ENCODE results near the gene ANKRD52.
A peak's percentile ranks its signal among the peaks of the same experiment; 100 is the strongest.

The ANKRD52 gene

GRCh38 chr12:56241424-56242303, 16.5 kb downstream of the ANKRD52 start:
- DNase-seq (ENCODE audit: low spot score), result no peak

GRCh38 chr12:56237552-56237951, 20.6 kb downstream of the ANKRD52 start:
- DNase-seq (ENCODE audit: low spot score), result no peak

DNA sequence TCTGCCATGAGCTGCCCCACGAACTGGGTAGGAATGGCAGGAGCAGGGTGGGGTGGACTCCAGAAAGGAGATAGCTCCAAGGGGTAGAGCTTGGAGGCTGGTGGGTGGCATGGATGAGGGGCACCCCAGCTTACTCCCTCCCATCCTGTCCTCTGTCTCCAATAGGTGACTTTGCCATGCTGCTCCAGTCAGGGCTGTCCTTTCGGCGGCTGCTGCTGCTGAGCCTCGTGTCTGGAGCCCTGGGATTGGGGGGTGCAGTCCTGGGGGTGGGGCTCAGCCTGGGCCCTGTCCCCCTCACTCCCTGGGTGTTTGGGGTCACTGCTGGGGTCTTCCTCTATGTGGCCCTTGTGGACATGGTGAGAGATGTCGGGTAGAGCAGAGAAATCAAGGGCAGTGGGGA, 21.2 kb downstream of the ANKRD52 start:
- DNase-seq (ENCODE audit: low spot score), result no peak

DNA sequence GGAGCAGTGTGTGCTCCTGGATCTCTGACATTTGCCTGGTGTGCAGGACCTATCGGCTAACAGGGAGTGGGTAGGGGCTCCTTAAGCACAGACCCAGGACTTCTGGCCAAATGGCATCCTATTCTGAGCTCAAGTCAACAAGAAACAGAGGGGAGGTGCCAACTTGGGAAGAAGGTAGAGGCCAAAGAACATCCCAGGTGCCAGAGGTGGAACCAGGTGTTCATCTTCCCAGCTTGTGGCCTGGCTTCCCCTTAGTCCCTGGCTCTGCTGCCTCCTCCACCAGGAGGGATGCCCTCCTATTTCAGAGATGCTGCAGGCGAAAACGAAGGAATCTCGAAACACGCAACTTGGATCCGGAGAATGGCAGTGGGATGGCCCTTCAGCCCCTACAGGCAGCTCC, 22.1 kb downstream of the ANKRD52 start:
- DNase-seq (ENCODE audit: low spot score), result no peak

GRCh38 chr12:56234746-56235436, 23.3 kb downstream of the ANKRD52 start:
- no peak for DNase-seq (ENCODE audit: low spot score)

DNA sequence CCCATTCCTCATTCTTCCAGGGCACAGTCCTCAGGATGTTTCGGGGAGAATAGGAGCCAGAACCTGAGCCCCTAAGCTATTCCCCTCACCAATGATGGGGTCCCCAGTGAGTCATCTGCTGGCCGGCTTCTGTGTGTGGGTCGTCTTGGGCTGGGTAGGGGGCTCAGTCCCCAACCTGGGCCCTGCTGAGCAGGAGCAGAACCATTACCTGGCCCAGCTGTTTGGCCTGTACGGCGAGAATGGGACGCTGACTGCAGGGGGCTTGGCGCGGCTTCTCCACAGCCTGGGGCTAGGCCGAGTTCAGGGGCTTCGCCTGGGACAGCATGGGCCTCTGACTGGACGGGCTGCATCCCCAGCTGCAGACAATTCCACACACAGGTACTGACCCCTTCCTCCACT, 27.0 kb downstream of the ANKRD52 start:
- no peak for DNase-seq (ENCODE audit: low spot score)

- DNase-seq (ENCODE audit: low spot score), result peak; percentile 96
These were observed 27.6 kb downstream of the ANKRD52 start for GRCh38 chr12:56230432-56231183.

GRCh38 chr12:56229916-56230431, 28.2 kb downstream of the ANKRD52 start, which contains the start of gene SLC39A5:
SLC39A5 (plus strand) TSS chr12:56230051; CDS start chr12:56231275, 1,224 bp downstream.
- no peak for DNase-seq (ENCODE audit: low spot score)

DNA sequence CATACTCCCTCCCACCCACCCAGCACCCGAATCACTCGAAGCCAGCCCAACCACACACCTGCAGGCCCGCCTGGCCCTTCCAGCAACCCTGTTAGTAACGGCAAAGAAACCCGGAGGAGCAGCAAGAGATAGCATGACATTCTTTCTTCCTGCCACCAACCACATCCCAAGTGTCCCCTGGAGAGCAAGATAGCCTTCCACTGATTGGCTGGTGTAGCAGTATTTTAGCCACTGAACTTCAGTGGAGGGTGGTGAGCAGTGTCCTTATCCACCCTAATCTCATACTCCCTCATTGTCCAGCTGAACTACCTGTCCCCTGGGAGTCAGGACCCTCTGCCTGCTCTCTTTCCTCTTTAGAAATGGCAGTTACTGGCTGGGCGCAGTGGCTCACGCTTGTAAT, 29.1 kb downstream of the ANKRD52 start:
- no peak for DNase-seq (ENCODE audit: low spot score)

GRCh38 chr12:56224954-56225353, 33.2 kb downstream of the ANKRD52 start:
- DNase-seq (ENCODE audit: low spot score), result no peak

- peak; percentile 100 for DNase-seq (ENCODE audit: low spot score)
These were observed 34.0 kb downstream of the ANKRD52 start, which contains the start of gene NABP2 for GRCh38 chr12:56224102-56224701. NABP2 (plus strand) TSS chr12:56224342; CDS start chr12:56224857, 515 bp downstream.

- DNase-seq (ENCODE audit: low spot score), result no peak
These were observed 34.5 kb downstream of the ANKRD52 start for GRCh38 chr12:56223571-56224101.

DNA sequence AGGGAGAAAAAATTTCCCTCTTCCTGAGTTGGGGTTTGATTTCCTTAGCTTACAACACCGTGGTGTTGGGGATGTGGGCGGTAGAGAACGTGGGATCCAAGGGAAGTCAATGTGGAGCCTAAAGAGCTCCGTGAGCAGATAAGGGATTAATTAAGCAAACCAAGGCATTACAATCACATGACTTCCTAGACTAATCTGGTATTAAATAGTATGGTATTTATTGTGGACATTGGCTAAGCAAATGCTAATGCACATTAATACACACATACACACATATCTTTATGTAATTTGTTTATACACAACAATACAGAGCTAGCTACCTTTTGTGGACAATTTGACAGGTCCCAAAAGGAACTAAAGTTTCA, 35.7 kb downstream of the ANKRD52 start:
- no peak for DNase-seq (ENCODE audit: low spot score)

DNA sequence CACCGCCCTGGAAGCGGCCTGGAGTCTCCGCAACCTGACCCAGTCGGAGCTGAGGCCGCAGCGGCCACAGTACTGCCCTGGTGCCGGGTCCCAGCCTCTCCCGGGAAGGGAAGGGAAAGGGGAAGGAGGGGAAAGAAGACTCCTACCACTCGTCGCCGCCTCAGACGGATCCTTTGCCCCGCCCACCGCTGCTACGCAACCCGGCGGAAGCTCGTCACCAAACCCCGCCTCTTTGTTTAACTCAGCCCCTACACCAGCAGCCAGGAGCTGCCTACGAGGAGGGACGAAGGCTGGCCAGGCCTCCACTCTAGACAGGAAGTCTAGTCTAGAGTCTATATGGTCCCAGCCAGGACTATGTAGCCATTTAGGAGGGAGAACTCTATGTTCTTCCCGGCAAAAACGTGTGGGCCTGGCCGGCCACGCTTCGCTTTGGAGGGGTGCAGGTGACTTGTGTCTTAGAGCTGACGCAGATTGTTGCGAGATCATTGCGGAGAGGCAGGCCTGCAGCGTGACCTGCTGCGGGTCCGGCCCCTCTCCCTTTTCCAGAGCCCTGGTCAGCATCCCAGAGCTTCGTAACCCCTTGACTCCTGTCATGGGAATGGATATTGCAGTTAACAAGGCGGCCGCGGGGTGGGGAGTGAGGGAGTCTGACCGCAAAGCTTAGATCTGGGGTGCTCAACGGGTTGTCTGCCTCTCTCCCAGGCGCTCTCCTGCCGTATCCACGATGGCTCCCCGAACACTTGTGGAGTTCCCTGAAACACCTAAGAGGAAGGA, 36.2 kb downstream of the ANKRD52 start, which contains the start of gene RNF41:
TSS of gene RNF41 (minus strand) at position 166 of the 774 bp plus-strand sequence. CDS start 7,875 bp downstream, outside the sequence.
- DNase-seq (ENCODE audit: low spot score), result peak; percentile 98

GRCh38 chr12:56221232-56221756, 36.9 kb downstream of the ANKRD52 start:
- no peak for DNase-seq (ENCODE audit: low spot score)

DNA sequence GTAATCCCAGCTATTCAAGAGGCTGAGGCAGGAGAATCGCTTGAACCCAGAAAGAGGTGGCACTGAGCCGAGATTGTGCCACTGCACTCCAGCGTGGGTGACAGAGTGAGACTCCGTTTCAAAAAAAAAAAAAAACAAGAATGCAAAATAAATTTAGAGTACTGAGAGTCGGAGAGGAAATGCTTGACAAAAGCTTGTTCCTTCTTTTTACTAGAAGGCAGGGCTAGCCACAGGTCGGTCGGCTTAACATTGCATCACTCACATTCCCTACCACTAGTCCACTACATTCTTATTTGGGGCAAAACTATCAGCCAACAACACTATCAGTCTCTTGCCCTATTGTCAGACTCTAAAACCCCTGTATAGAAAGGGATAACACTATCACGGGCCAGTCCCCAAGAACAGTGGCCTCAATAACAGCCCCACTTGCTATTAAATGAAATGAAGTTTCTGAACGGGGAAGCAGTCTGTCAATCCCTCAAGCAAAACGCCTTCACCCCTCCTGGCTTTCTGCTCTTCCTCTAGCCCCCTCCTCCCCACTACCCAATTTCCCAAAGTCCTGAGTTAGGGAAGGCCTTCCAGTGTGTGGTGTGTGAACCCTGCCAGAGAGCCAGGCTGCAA, 37.5 kb downstream of the ANKRD52 start:
- no peak for DNase-seq (ENCODE audit: low spot score)

- no peak for DNase-seq (ENCODE audit: low spot score)
These were observed 38.3 kb downstream of the ANKRD52 start for GRCh38 chr12:56219840-56220239.

DNA sequence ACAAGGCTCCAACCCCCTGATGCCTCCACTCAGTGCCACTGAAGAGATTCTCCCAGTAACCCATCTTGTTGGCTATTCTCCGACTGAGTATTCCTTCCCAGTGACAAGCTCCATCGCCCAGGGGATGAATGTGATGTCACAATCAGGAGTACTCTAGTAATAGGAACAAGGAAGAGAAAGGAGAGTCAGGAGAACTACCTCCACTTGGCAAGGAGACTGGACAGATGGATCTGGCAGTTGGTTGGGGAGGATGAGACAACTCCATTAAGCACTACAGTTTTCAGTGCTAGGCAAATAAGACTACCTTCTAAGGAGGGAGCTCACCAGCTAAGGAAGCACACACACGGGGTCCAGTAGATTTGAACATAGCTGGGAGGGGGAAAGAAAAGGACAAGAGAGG, 41.7 kb downstream of the ANKRD52 start:
- no peak for DNase-seq (ENCODE audit: low spot score)

- no peak for DNase-seq (ENCODE audit: low spot score)
These were observed 44.3 kb downstream of the ANKRD52 start for GRCh38 chr12:56213878-56214277.

DNA sequence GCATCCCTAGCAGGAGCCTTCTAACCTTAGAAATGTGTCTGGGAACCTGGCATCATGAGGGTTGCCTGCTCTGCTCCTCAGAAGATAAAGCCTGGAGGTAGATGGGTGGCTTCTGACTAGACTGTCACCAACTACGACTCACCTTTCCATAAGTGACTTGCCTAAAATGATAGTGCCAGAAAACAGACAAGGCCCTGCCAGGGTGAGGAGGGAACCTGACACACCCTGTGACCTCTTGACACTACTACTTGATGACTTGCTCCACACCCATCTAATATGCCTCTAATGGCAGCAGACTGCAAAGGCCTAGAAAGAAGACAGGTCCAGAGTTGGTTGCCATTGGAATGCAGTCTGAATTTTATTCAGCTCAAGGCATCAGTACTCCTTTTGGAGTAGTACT, 45.8 kb downstream of the ANKRD52 start:
- DNase-seq (ENCODE audit: low spot score), result no peak

Measured in HuH-7 (cell line).